Liver (tissue), 9 donors: ENCODE results near the gene C6orf58. TPM values are rescaled to one million over a fixed set of nuclear protein-coding genes. Genes with fewer than 3 reads are reported as not detected.

Experiments
- DNase-seq: peaks from one replicate; pipeline ENCODE4 v3.0.0-alpha.2; 2017; ENCODE audit warnings: low spot score
- H3K27ac ChIP-seq, 2 donors: one replicate each; pipeline ENCODE4 v1.7.0; 2013; ENCODE audit warnings: inconsistent platforms in 2 of 2, low read length in 2 of 2, control low read depth in 1 of 2, low read depth in 1 of 2, mild to moderate bottlenecking in 1 of 2
- H3K27me3 ChIP-seq, 4 donors: one replicate each; pipeline versions ENCODE4 v1.6.1 to v1.7.0; 2013; ENCODE audit warnings: low read length in 3 of 4, inconsistent platforms in 1 of 4, mild to moderate bottlenecking in 1 of 4, moderate library complexity in 1 of 4; ENCODE audit not compliant: control insufficient read depth in 4 of 4, insufficient read depth in 4 of 4
- H3K36me3 ChIP-seq, 4 donors: one replicate each; pipeline versions ENCODE4 v1.6.1 to v1.7.0; 2013; ENCODE audit warnings: low read length in 3 of 4, mild to moderate bottlenecking in 3 of 4, low read depth in 1 of 4, moderate library complexity in 1 of 4; ENCODE audit not compliant: control insufficient read depth in 4 of 4, insufficient read depth in 3 of 4
- H3K4me1 ChIP-seq, 4 donors: one replicate each; pipeline versions ENCODE4 v1.6.1 to v1.7.0; 2013; ENCODE audit warnings: low read length in 3 of 4, mild to moderate bottlenecking in 3 of 4, moderate library complexity in 1 of 4; ENCODE audit not compliant: control insufficient read depth in 4 of 4, insufficient read depth in 4 of 4
- H3K4me3 ChIP-seq, 3 donors: one replicate each; pipeline versions ENCODE4 v1.6.1 to v1.7.0; 2013; ENCODE audit warnings: low read length in 3 of 3, control low read depth in 1 of 3, low read depth in 1 of 3, mild to moderate bottlenecking in 1 of 3
- H3K9ac ChIP-seq, 2 donors: one replicate each; pipeline ENCODE4 v1.7.0; 2013; ENCODE audit warnings: low read length in 2 of 2, mild to moderate bottlenecking in 2 of 2, moderate library complexity in 2 of 2, control low read depth in 1 of 2, low read depth in 1 of 2
- H3K9me3 ChIP-seq, 4 donors: one replicate each; pipeline versions ENCODE4 v1.6.1 to v1.7.0; 2013; ENCODE audit warnings: low read length in 3 of 4; ENCODE audit not compliant: control insufficient read depth in 4 of 4
- EGR1 ChIP-seq, 2 donors: IDR thresholded peaks; 2 replicates each; pipeline ENCODE4 v1.6.1; 2016 to 2018; ENCODE audit warnings: antibody characterized with exemption in 2 of 2, low read depth in 2 of 2
- FOXA1 ChIP-seq: IDR thresholded peaks from 2 replicates; pipeline ENCODE4 v1.6.1; 2016; ENCODE audit warnings: antibody characterized with exemption
- FOXA2 ChIP-seq: IDR thresholded peaks from 2 replicates; pipeline ENCODE4 v1.6.1; 2016; ENCODE audit warnings: antibody characterized with exemption
- GABPA ChIP-seq, 2 donors: IDR thresholded peaks in 1 of 2; conservative IDR thresholded peaks in 1 of 2; 2 replicates each; pipeline ENCODE4 v1.6.1; 2016; ENCODE audit warnings: antibody characterized with exemption in 2 of 2, mild to moderate bottlenecking in 1 of 2, moderate library complexity in 1 of 2
- HNF4A ChIP-seq, 2 donors: conservative IDR thresholded peaks; 2 replicates each; pipeline ENCODE4 v1.6.1; 2016; ENCODE audit warnings: antibody characterized with exemption in 2 of 2, mild to moderate bottlenecking in 2 of 2
- HNF4G ChIP-seq: IDR thresholded peaks from 2 replicates; pipeline ENCODE4 v1.6.1; 2016; ENCODE audit warnings: antibody characterized with exemption
- JUND ChIP-seq, 2 donors: IDR thresholded peaks; 2 replicates each; pipeline ENCODE4 v1.6.1; 2016; ENCODE audit warnings: antibody characterized with exemption in 2 of 2
- NR2F2 ChIP-seq: IDR thresholded peaks from 2 replicates; pipeline ENCODE4 v1.6.1; 2016; ENCODE audit warnings: antibody characterized with exemption
- RAD21 ChIP-seq, 2 donors: IDR thresholded peaks; 2 replicates each; pipeline ENCODE4 v1.6.1; 2016; ENCODE audit warnings: antibody characterized with exemption in 2 of 2, mild to moderate bottlenecking in 2 of 2
- RXRA ChIP-seq, 2 donors: IDR thresholded peaks; 2 replicates each; pipeline ENCODE4 v1.6.1; 2017 to 2018; ENCODE audit warnings: antibody characterized with exemption in 2 of 2, mild to moderate bottlenecking in 1 of 2
- SP1 ChIP-seq: IDR thresholded peaks from 2 replicates; pipeline ENCODE4 v1.6.1; 2018; ENCODE audit warnings: antibody characterized with exemption, mild to moderate bottlenecking
- TAF1 ChIP-seq: conservative IDR thresholded peaks from 2 replicates; pipeline ENCODE4 v1.6.1; 2016; ENCODE audit warnings: antibody characterized with exemption, mild to moderate bottlenecking
- YY1 ChIP-seq: IDR thresholded peaks from 2 replicates; pipeline ENCODE4 v1.6.1; 2016; ENCODE audit warnings: antibody characterized with exemption, mild to moderate bottlenecking
- WGBS: extraction: QIAGEN DNeasy Blood & Tissue Kit; methylation state at CpG from one replicate; pipeline ENCODE4 v1.1.7; 2013; 5-methylcytosine and 5-hydroxymethylcytosine counted together
- polyA plus RNA-seq, 2 donors: library from polyadenylated mRNA; stranded (reverse) in 1 of 2; unstranded in 1 of 2; fragments of 200-250 nt in 1 of 2; fragments of >200 nt in 1 of 2; fragmentation: Nextera tagmentation in 1 of 2; extraction: Ambion mirVana in 1 of 2; gene quantifications; one replicate each; pipeline versions ENCODE4 v1.2.1 to v1.2.3, GENCODE V29; 2013 to 2015
- total RNA-seq, 2 donors: library from RNA; depleted of rRNA; stranded (reverse); fragments of >200 nt; gene quantifications; one replicate each; pipeline ENCODE4 v1.2.3, GENCODE V29; 2014
- TF ChIP-seq, protein P1 (sequence below): IDR thresholded peaks from 2 replicates; pipeline ENCODE4 v1.6.1; 2016; ENCODE audit warnings: antibody characterized with exemption
- TF ChIP-seq, protein P2 (sequence below): IDR thresholded peaks from 2 replicates; pipeline ENCODE4 v1.6.1; 2016; ENCODE audit warnings: antibody characterized with exemption, mild to moderate bottlenecking
- TF ChIP-seq, protein P3 (sequence below): IDR thresholded peaks from 2 replicates; pipeline ENCODE4 v1.6.1; 2016; ENCODE audit warnings: antibody characterized with exemption
- TF ChIP-seq, protein P4 (sequence below): IDR thresholded peaks from 2 replicates; pipeline ENCODE4 v1.6.1; 2016; ENCODE audit warnings: antibody characterized with exemption
- donor health status: healthy.
- donor health status: healthy.
- donor health status: healthy.
- donor health status: healthy.
- donor health status: healthy.

C6orf58 gene
- total RNA-seq (under 1 TPM; 0.08 to 0.09 TPM), polyA plus RNA-seq (not detected)

DNA sequence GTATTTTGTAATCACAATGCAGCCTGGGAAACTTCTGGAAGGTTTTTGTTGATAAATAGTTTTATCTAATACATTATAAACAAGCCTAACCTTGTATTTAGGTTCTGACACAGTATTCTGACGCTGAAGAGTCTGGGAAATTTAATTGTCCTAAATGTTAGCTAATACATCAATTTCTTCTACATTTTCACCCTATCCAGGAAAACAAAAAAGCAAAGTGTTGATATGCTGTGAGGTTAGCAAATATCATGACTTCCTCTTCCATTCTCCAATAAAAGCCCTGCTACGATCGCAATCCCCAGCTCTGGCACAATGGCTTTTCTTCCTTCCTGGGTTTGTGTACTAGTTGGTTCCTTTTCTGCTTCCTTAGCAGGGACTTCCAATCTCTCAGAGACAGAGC lies at the start of gene C6orf58:
Gene C6orf58, plus strand, starts transcription at position 301 of the 400 bp plus-strand sequence. Its CDS starts 12 bp downstream, at position 313.
- H3K9me3 ChIP-seq: no peaks in the 10 kb centered on the region
- no peak within 1 kb of the TSS for H3K9ac ChIP-seq
- no peaks in the 10 kb centered on the region for H3K4me1 ChIP-seq
- 56% methylated on average over 3 of the region's 3 CpGs for WGBS
- no peak within 1 kb of the TSS for H3K4me3 ChIP-seq
- no peaks in the 10 kb centered on the region for H3K36me3 ChIP-seq
- H3K27ac ChIP-seq: no peak within 1 kb of the TSS
- peaks cover 0 to 10% (median 1%) of the 10 kb centered on the region in 4 donors for H3K27me3 ChIP-seq
- TF ChIP-seq FOXA2: no peak
- no peak for TF ChIP-seq NR2F2
- no peak for TF ChIP-seq SP1
- TF ChIP-seq HNF4G: no peak
- no peak for TF ChIP-seq RAD21 (IDR thresholded peaks at IDR 0.05)
- no peak for TF ChIP-seq RXRA (IDR thresholded peaks at IDR 0.05)
- DNase-seq: no peak

DNA sequence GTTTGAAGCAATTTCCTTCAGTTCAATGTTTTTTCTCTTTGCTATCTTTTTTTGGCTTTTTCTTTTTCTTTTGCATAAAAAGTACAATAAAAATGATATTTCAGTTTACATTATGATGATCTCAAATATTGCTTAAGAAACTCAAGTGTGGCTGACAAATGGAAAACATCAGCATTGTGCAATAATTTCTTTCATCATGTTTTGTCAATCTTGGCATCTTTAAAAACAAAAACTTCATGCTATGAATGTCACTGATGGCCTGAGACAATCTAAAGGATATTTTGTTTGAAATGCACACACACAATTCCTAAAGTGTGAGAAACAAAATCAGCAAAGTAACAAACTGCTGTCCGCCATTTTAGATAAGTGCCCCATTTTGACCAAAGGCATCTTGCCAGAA lies 44.0 kb upstream of the C6orf58 start:
- peak in 1 of 2 donors; percentile 10 for TF ChIP-seq JUND (IDR thresholded peaks at IDR 0.05)
- TF ChIP-seq HNF4A (conservative IDR thresholded peaks at IDR 0.05): peak in 1 of 2 donors; percentile 8
- TF ChIP-seq RXRA (IDR thresholded peaks at IDR 0.05): no peak
- peak; percentile 37 for TF ChIP-seq YY1
- no peaks in the 10 kb centered on the region for H3K4me1 ChIP-seq
- WGBS: 97% methylated on average over 1 of the region's 1 CpG

DNA sequence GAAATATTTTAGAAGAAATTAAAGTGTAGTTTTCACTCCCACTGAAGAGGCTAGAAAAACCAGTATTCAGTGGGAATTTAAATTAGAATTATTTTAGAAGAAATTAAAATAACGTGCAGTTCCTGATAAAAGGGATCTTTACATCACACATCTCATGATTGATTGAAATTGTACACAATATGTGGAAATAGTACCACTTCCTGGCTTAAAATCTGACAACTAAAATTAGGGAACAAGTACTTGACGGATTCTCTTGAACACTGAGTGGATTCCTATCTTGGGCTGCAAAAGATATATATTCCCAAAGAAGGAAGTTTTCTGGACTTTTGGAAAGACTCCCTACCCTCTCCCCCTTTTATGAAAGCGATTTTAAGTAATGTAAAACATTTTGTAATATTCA lies 43.2 kb upstream of the C6orf58 start:
- Histone ChIP-seq H3K9ac (no peak overlapping the region), H3K36me3 (no peaks in the 10 kb centered on the region), H3K27ac (no peak overlapping the region), H3K27me3 (no peaks in the 10 kb centered on the region), H3K4me1 (no peaks in the 10 kb centered on the region), H3K4me3 (no peak overlapping the region), H3K9me3 (no peaks in the 10 kb centered on the region)
- WGBS: 56% methylated on average over 3 of the region's 3 CpGs
- TF ChIP-seq, protein P1, sequence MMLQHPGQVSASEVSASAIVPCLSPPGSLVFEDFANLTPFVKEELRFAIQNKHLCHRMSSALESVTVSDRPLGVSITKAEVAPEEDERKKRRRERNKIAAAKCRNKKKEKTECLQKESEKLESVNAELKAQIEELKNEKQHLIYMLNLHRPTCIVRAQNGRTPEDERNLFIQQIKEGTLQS: no peak
- TF ChIP-seq, protein P2, sequence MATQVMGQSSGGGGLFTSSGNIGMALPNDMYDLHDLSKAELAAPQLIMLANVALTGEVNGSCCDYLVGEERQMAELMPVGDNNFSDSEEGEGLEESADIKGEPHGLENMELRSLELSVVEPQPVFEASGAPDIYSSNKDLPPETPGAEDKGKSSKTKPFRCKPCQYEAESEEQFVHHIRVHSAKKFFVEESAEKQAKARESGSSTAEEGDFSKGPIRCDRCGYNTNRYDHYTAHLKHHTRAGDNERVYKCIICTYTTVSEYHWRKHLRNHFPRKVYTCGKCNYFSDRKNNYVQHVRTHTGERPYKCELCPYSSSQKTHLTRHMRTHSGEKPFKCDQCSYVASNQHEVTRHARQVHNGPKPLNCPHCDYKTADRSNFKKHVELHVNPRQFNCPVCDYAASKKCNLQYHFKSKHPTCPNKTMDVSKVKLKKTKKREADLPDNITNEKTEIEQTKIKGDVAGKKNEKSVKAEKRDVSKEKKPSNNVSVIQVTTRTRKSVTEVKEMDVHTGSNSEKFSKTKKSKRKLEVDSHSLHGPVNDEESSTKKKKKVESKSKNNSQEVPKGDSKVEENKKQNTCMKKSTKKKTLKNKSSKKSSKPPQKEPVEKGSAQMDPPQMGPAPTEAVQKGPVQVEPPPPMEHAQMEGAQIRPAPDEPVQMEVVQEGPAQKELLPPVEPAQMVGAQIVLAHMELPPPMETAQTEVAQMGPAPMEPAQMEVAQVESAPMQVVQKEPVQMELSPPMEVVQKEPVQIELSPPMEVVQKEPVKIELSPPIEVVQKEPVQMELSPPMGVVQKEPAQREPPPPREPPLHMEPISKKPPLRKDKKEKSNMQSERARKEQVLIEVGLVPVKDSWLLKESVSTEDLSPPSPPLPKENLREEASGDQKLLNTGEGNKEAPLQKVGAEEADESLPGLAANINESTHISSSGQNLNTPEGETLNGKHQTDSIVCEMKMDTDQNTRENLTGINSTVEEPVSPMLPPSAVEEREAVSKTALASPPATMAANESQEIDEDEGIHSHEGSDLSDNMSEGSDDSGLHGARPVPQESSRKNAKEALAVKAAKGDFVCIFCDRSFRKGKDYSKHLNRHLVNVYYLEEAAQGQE: no peak
- TF ChIP-seq, protein P3, sequence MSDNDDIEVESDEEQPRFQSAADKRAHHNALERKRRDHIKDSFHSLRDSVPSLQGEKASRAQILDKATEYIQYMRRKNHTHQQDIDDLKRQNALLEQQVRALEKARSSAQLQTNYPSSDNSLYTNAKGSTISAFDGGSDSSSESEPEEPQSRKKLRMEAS: no peak
- TF ChIP-seq NR2F2: no peak
- no peak for TF ChIP-seq FOXA1
- TF ChIP-seq, protein P4, sequence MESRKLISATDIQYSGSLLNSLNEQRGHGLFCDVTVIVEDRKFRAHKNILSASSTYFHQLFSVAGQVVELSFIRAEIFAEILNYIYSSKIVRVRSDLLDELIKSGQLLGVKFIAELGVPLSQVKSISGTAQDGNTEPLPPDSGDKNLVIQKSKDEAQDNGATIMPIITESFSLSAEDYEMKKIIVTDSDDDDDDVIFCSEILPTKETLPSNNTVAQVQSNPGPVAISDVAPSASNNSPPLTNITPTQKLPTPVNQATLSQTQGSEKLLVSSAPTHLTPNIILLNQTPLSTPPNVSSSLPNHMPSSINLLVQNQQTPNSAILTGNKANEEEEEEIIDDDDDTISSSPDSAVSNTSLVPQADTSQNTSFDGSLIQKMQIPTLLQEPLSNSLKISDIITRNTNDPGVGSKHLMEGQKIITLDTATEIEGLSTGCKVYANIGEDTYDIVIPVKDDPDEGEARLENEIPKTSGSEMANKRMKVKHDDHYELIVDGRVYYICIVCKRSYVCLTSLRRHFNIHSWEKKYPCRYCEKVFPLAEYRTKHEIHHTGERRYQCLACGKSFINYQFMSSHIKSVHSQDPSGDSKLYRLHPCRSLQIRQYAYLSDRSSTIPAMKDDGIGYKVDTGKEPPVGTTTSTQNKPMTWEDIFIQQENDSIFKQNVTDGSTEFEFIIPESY: no peak
- no peak for TF ChIP-seq RXRA (IDR thresholded peaks at IDR 0.05)
- TF ChIP-seq EGR1 (IDR thresholded peaks at IDR 0.05; ENCODE audit: low read depth in 2 of 2): no peak
- no peak for TF ChIP-seq GABPA (IDR thresholded peaks at IDR 0.05 in 1 of 2, conservative IDR thresholded peaks at IDR 0.05 in 1 of 2)
- TF ChIP-seq HNF4G: no peak
- no peak for TF ChIP-seq SP1
- no peak for TF ChIP-seq HNF4A (conservative IDR thresholded peaks at IDR 0.05)
- TF ChIP-seq TAF1: no peak
- TF ChIP-seq JUND (IDR thresholded peaks at IDR 0.05): no peak
- TF ChIP-seq YY1: no peak
- DNase-seq: no peak

More for the DNA sequence above, 44.0 kb upstream of the C6orf58 start:
- Histone ChIP-seq H3K4me3 (no peak overlapping the region), H3K27me3 (no peaks in the 10 kb centered on the region), H3K27ac (no peak overlapping the region), H3K9ac (no peak overlapping the region), H3K9me3 (no peaks in the 10 kb centered on the region), H3K36me3 (no peaks in the 10 kb centered on the region)
- DNase-seq: no peak
